Kidney epithelial cell (primary cell): ENCODE data around the gene NAA10. TPM values are rescaled to one million over a fixed set of nuclear protein-coding genes. Genes with fewer than 3 reads are reported as not detected.
A peak's percentile ranks its signal among the peaks of the same experiment; 100 is the strongest.

Source experiments
- DNase-seq: peaks from one replicate; pipeline ENCODE4 v3.0.0-alpha.2; 2010; ENCODE audit warnings: low read depth
- H3K27me3 ChIP-seq: 2 replicates; pipeline ENCODE4 v1.6.0; 2011; ENCODE audit warnings: low read length; ENCODE audit not compliant: control insufficient read depth, insufficient read depth
- H3K36me3 ChIP-seq: 2 replicates; pipeline ENCODE4 v1.5.1; 2011; ENCODE audit warnings: low read length; ENCODE audit not compliant: control insufficient read depth, insufficient read depth
- H3K4me3 ChIP-seq: 2 replicates; pipeline ENCODE4 v1.5.1; 2011; ENCODE audit warnings: low read depth, mild to moderate bottlenecking, control low read depth, low read length
- total RNA-seq: library from RNA; depleted of rRNA; stranded (reverse); fragments of >200 nt; gene quantifications from 2 replicates; pipeline ENCODE4 v1.2.3, GENCODE V29; 2015
- TF ChIP-seq, protein P1 (sequence below): IDR thresholded peaks from 2 replicates; pipeline ENCODE4 v1.5.1; 2011; ENCODE audit warnings: mild to moderate bottlenecking, moderate library complexity, low read length, control low read depth, inconsistent platforms; ENCODE audit not compliant: insufficient read depth, poor library complexity, severe bottlenecking

Gene NAA10
- total RNA-seq, 1 donor from 2014 or later: 139 TPM

DNA sequence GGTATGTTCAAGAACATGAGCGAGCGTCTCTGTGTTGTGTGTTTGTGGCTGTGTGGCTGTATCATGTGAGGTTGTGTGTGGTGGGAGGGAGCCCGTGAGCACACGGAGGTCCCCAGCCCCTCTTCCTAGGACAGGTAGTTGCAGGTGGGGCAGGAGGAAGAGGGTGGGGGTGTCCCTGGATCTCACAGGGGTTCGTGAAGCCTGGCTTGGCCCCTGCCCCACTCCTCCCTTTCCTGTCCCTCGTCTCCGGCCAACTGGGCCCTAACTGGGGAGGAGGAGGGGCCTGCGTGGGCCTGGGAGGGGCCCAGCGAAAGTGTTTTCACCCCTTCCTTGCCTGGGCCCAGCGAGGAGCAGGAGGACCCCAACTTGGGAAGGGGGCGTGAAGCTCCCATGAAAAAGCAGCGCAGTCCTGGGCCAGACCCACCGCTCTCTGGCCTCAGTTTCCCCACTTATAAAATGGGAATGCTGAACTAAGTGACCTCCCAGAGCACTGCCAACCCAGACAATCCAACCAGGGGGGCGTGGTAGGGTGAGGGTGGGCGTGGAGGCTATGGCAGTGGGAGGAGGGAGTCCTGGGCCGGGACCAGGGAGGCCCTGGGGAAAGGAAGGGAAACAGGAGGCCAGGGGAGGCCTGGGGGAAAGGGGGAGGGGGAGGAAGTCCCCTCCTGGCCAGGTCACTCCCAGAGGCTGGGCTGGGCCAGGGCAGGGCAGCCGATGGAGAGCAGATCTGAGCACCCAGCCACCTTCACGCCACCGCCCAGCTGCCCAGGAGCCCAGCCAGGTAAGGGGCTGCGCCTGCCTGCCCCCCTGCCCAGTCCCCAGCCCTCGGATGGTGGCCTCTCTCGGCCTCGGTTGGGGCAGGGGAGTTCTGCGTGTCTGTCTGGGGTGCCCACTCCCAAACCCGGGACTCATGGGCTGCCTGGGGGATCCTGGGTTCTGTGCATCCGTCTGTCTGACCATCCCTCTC is 30.6 kb downstream of the NAA10 start, which contains the start of gene AVPR2:
Gene AVPR2 (plus strand): TSS at position 683 of the 967 bp plus-strand sequence. CDS start 473 bp downstream, outside the sequence.
- no peaks in the 10 kb centered on the region for H3K27me3 ChIP-seq
- no peak for DNase-seq
- H3K36me3 ChIP-seq: no peaks in the 10 kb centered on the region
- H3K4me3 ChIP-seq: no peak within 1 kb of the TSS
- TF ChIP-seq, protein P1, sequence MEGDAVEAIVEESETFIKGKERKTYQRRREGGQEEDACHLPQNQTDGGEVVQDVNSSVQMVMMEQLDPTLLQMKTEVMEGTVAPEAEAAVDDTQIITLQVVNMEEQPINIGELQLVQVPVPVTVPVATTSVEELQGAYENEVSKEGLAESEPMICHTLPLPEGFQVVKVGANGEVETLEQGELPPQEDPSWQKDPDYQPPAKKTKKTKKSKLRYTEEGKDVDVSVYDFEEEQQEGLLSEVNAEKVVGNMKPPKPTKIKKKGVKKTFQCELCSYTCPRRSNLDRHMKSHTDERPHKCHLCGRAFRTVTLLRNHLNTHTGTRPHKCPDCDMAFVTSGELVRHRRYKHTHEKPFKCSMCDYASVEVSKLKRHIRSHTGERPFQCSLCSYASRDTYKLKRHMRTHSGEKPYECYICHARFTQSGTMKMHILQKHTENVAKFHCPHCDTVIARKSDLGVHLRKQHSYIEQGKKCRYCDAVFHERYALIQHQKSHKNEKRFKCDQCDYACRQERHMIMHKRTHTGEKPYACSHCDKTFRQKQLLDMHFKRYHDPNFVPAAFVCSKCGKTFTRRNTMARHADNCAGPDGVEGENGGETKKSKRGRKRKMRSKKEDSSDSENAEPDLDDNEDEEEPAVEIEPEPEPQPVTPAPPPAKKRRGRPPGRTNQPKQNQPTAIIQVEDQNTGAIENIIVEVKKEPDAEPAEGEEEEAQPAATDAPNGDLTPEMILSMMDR: no peak

DNA sequence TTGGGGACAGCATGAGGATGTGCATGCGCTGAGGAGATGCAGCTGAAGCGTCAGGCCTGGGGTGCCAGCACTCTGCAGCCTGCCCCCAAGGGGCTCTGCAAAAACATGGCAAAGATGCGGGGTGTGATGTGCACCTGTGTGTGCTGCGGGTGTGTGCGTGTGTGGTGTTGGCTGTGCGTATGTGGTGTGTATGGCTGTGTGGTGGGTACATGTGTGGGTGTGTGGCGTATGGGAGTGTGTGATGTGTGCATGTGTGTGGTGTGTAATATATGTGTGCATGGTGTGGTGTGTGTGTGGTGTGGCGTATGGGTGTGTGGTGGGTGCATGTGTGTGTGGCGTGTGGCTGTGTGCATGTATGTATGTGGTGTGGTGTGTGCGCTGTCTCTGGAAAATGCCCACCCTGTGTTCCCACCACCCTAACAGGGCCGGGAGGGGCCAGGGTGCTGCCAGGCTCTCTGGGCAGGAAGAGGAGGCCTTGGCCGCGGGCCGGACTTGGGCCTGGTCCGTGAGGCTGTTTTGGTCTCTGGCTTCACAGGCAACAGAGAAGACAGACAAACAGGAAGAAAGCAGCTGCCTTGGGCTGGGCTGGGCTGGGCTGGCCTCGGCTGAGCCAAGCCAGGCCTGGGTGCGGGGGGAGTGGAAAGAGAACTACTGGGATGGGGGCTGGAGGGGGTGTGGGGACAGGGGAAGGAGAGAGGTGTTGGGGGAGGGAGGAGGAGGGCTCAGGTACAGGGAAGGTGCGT is 31.4 kb downstream of the NAA10 start:
- DNase-seq: no peak
- no peaks in the 10 kb centered on the region for H3K27me3 ChIP-seq
- no peak overlapping the region for H3K4me3 ChIP-seq
- H3K36me3 ChIP-seq: no peaks in the 10 kb centered on the region
- TF ChIP-seq, protein P1: no peak

DNA sequence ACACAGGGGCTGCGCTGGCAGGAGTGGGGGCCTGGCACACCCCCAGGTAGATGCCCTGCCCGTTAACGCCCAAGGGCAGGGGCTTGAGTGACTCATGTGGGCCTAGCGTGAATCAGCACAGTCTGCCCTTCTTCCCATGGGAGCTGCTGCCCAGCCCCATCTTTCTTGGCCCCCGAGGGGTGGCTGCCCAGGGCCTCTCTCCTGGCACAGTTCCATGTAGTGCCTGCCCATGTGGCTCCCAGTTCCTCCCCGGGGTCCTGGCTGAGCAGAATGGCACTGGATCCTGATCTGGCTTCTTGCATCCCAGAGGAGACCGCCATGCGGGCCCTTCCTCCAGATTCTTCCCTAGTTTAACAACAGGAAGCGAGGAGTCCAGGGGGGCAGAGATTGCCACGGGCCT is 32.5 kb downstream of the NAA10 start:
- Histone ChIP-seq H3K36me3 (no peaks in the 10 kb centered on the region), H3K4me3 (no peak overlapping the region), H3K27me3 (no peaks in the 10 kb centered on the region)
- TF ChIP-seq, protein P1: no peak
- DNase-seq: no peak

DNA sequence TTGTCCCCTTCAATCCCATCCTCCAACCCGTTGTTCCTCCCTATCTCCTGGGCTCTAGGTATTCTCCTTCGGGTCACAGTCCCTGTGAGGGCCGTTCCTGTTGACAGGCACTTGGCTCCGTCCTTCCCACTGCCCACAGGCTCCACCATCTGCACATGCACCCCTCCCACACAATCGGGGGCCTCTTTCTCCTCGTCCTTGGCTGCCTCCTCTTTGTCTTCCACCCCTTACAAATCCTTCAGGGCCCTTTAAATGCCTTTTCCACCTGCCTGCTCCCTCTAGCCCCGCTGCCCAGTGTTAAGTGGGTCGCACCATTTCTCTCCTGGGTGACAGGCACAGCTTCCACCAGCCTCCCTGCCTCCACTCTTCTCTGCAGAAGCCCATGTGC is 33.1 kb downstream of the NAA10 start:
- DNase-seq: no peak
- Histone ChIP-seq H3K4me3 (no peak overlapping the region), H3K27me3 (no peaks in the 10 kb centered on the region), H3K36me3 (no peaks in the 10 kb centered on the region)
- TF ChIP-seq, protein P1: no peak

DNA sequence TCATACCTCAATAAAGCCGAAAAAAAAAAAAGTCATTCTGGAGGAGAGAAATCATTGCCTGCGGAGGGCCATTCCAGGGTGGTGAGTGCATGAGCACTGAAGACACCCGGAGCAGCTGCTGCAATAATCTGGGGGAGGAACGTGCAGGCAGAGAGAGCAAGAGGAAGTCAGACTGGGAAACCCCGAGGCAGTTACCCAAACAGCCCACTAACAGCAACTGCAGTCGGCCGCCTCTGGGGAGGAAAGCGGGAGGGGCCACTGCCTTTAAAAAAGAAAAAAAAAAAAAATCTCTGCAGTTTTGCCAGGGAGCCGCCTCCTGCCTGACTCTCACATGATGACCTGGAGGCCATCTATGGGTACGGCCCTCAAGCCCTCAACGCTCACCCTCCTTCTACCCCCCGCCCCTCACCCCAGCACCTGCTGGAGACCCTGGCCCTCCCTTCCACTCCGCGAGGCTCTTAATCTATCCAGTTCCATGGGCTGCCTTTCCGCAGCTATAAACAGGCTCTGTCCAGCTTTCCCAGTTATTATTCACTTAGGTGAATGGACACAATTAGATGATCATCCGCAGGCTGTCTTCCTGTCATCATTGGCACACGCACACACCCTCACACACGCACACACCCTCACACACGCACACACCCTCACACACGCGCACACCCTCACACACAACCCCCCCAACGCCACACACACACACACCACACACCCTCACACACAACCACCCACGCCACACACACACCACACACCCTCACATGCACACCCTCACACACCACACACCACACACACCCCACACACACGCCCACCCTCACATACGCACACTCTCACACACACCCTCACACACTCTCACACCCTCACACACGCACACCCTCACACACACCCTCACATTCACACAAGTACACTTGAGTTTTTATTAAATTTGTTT is 33.7 kb downstream of the NAA10 start:
- TF ChIP-seq, protein P1: no peak
- no peaks in the 10 kb centered on the region for H3K36me3 ChIP-seq
- DNase-seq: peak; percentile 74
- no peaks in the 10 kb centered on the region for H3K27me3 ChIP-seq
- H3K4me3 ChIP-seq: no peak overlapping the region
